Neural cell (in vitro differentiated cells): Measurements from ENCODE around the gene SNTB2.

ENCODE experiments used
- EP300 ChIP-seq: fragments of 450-650 bp; conservative IDR thresholded peaks from 2 replicates; pipeline ENCODE4 v1.6.1; 2014; ENCODE audit warnings: antibody characterized with exemption, mild to moderate bottlenecking, moderate library complexity; ENCODE audit not compliant: poor library complexity, severe bottlenecking
- EZH2 ChIP-seq: fragments of 200-600, 300-800 bp; shearing (Covaris generic), sonication (generic); IDR thresholded peaks from 2 replicates; pipeline ENCODE4 v1.6.1; 2014; ENCODE audit warnings: antibody characterized with exemption, low read length, borderline replicate concordance, mild to moderate bottlenecking; ENCODE audit not compliant: insufficient read depth, poor library complexity, severe bottlenecking
- MXI1 ChIP-seq: fragments of 450-650 bp; conservative IDR thresholded peaks from 2 replicates; pipeline ENCODE4 v1.6.1; 2014; ENCODE audit warnings: antibody characterized with exemption, mild to moderate bottlenecking; ENCODE audit not compliant: poor library complexity, severe bottlenecking
- POLR2AphosphoS5 ChIP-seq: IDR thresholded peaks from 2 replicates; pipeline ENCODE4 v1.6.1; 2012
- RAD21 ChIP-seq: fragments of 450-650 bp; conservative IDR thresholded peaks from 2 replicates; pipeline ENCODE4 v1.6.1; 2014; ENCODE audit warnings: antibody characterized with exemption, mild to moderate bottlenecking, moderate library complexity
- SMC3 ChIP-seq: fragments of 450-650 bp; conservative IDR thresholded peaks from 2 replicates; pipeline ENCODE4 v1.6.1; 2014; ENCODE audit warnings: antibody characterized with exemption, mild to moderate bottlenecking, moderate library complexity; ENCODE audit not compliant: poor library complexity
- TAF1 ChIP-seq: IDR thresholded peaks from 2 replicates; pipeline ENCODE4 v1.6.1; 2012; ENCODE audit warnings: low read depth
- TF ChIP-seq, protein P1 (sequence below): fragments of 450-650 bp; IDR thresholded peaks from 2 replicates; pipeline ENCODE4 v1.5.1; 2014; ENCODE audit warnings: antibody characterized with exemption, mild to moderate bottlenecking, moderate library complexity; ENCODE audit not compliant: poor library complexity, severe bottlenecking
- TF ChIP-seq, protein P2 (sequence below): IDR thresholded peaks from 2 replicates; pipeline ENCODE4 v1.6.1; 2012; ENCODE audit warnings: borderline replicate concordance

DNA sequence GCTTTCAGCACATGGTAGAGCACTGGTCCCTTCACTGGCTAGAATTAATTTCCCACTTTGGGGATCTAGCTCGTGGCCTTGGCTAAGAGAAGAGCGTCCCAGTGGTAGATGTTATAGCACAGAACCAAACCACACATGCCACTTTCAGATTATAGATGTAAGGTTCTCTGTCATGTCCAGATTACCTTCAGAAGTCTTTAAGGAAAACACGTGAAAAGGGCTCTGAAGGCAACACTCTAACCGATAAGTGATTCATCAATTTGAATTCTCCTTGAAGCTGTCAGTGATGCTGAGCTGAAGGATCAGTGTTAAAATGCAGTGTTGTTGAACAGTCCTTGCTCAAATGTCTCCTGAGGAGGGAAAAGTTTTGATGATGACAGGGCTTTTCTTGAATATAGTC, 80.7 kb downstream of the SNTB2 start:
- TF ChIP-seq, protein P1, sequence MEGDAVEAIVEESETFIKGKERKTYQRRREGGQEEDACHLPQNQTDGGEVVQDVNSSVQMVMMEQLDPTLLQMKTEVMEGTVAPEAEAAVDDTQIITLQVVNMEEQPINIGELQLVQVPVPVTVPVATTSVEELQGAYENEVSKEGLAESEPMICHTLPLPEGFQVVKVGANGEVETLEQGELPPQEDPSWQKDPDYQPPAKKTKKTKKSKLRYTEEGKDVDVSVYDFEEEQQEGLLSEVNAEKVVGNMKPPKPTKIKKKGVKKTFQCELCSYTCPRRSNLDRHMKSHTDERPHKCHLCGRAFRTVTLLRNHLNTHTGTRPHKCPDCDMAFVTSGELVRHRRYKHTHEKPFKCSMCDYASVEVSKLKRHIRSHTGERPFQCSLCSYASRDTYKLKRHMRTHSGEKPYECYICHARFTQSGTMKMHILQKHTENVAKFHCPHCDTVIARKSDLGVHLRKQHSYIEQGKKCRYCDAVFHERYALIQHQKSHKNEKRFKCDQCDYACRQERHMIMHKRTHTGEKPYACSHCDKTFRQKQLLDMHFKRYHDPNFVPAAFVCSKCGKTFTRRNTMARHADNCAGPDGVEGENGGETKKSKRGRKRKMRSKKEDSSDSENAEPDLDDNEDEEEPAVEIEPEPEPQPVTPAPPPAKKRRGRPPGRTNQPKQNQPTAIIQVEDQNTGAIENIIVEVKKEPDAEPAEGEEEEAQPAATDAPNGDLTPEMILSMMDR, result no peak
- TF ChIP-seq MXI1 (no peak), EZH2 (no peak), EP300 (no peak), SMC3 (no peak), POLR2AphosphoS5 (no peak), RAD21 (no peak), TAF1 (no peak)
- TF ChIP-seq, protein P2, sequence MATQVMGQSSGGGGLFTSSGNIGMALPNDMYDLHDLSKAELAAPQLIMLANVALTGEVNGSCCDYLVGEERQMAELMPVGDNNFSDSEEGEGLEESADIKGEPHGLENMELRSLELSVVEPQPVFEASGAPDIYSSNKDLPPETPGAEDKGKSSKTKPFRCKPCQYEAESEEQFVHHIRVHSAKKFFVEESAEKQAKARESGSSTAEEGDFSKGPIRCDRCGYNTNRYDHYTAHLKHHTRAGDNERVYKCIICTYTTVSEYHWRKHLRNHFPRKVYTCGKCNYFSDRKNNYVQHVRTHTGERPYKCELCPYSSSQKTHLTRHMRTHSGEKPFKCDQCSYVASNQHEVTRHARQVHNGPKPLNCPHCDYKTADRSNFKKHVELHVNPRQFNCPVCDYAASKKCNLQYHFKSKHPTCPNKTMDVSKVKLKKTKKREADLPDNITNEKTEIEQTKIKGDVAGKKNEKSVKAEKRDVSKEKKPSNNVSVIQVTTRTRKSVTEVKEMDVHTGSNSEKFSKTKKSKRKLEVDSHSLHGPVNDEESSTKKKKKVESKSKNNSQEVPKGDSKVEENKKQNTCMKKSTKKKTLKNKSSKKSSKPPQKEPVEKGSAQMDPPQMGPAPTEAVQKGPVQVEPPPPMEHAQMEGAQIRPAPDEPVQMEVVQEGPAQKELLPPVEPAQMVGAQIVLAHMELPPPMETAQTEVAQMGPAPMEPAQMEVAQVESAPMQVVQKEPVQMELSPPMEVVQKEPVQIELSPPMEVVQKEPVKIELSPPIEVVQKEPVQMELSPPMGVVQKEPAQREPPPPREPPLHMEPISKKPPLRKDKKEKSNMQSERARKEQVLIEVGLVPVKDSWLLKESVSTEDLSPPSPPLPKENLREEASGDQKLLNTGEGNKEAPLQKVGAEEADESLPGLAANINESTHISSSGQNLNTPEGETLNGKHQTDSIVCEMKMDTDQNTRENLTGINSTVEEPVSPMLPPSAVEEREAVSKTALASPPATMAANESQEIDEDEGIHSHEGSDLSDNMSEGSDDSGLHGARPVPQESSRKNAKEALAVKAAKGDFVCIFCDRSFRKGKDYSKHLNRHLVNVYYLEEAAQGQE, result no peak
